Stimulated activated CD8-positive, alpha-beta memory T cell treated with anti-CD3 and anti-CD28 coated beads, Interleukin-15, amount 100 ng/mL, for 24 hours (primary cell): ENCODE results near the gene C2orf76.

ENCODE experiments used
- DNase-seq: peaks from one replicate; pipeline ENCODE4 v3.0.0-alpha.2; 2020; ENCODE audit warnings: low read depth

Gene C2orf76

GRCh38 chr2:119337749-119338148, 28.9 kb downstream of the C2orf76 start:
- DNase-seq, result no peak

DNA sequence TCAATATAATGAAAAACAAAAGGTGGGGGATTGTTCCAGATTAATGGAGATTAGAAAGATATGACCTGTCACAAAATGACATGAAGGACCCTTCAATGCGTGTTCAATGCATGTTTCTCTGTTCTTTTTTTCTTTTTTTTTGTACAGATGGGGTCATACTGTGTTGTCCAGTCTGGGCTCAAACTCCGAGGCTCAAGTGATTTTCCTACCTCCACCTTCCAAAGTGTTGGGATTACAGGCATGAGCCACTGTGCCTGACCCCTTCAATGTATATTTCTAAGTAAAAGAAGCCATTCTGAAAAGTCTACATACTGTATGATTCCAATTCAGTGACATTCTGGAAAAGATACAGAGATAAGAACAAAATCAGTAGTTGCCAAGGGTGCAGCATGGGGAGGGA, 32.8 kb downstream of the C2orf76 start:
- DNase-seq, result no peak

GRCh38 chr2:119333360-119333759, 33.3 kb downstream of the C2orf76 start:
- no peak for DNase-seq

DNA sequence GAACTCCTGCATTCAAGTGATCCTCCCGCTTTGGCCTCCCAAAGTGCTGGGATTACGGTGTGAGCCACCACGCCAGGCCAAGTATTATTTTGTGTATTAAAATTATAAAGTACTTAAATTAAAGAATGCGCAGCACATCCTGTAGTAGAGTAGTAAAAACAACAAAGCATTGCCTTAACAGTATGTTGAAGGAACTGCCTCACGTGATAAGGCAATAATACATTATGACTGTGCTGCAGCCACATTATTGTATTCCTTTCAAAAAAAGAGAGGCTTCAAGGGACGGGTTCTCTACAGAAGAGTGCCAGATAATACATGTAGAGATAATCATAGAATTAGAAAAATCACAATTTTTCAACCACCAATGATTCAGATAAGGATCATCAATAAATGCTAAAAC, 33.7 kb downstream of the C2orf76 start:
- DNase-seq, result no peak

GRCh38 chr2:119327431-119327830, 39.2 kb downstream of the C2orf76 start:
- no peak for DNase-seq

DNA sequence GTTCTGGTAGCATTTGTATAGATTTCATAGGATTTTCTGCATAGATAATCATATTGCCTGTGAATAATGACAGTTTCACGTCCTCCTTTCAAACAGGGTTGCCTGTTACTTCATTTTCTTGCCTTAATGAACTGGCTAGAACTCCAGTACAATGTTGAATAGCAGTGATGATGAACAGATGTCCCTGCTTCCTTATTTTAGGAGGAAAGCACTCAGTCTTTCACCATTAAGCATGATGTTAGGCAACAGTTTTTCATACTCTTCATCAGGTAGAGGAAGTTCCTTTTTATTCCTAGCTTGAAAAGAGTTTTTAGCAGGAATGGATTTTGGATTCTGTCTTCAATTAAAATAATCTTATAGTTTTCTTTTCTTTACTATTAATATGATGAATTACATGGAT, 39.7 kb downstream of the C2orf76 start:
- no peak for DNase-seq

DNA sequence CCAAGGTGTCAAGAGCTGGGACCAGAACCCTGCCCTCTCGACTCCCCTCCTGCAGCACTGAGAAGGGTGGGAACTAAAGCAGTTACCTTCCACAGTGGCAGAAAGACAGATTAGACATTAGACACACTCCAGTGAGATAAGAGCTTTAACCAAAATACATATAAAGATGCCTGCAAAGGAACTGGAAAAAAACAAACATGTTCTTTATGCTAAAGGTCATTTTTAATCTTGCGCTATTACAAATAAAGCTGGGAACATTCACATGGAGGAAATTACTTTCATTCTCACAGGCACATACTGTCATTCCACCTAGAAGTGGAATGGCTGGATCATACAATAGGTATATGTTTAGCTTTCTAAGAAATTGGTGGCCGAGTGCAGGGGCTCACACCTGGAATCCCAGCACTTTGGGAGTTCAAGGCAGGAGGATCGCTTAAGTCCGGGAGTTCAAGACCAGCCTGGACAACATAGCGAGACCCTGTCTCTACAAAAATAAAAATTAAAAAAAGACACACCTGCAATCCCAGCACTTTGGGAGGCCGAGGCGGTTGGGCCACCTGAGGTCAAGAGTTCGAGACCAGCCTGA, 41.9 kb downstream of the C2orf76 start:
- DNase-seq, result no peak

GRCh38 chr2:119323459-119323858, 43.2 kb downstream of the C2orf76 start:
- DNase-seq, result no peak

- DNase-seq, result no peak
These were observed 47.0 kb downstream of the C2orf76 start for GRCh38 chr2:119319593-119319992.

DNA sequence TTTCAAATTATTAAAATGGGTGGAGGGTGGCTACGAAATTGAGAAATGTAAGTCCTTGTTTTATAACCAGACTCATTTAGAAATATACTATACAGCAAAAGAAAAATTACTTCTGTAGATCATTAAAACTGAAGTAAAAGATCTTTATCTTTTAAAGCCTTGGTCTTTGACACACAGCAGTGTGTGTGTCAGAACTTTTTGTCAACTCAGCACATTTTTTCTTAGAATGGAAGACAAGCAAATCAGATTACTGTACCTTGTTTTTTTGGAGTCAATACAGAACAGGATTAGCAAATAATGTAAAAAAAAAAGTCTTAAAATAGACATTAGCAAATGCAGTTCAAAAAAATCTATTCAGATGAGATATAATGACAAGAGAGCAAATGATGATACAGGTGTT, 49.1 kb downstream of the C2orf76 start:
- no peak for DNase-seq

DNA sequence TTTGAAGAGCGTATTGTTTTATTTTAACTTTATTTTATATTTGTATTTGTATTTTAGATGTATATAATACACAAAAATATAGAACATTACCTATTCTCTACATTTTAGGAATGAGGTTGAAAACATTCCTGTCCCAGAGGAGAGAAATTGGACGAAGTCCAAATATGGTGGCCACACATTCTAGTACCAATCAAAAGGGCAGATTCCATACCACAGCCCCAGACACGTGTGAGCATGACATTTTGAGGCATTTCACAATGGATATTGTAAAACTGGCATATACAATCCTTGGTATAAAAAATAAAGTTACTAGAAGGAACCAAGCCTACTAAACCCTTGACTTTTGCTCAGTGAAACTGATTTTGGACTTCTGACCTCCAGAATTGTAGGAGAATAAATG, 50.6 kb downstream of the C2orf76 start:
- DNase-seq, result no peak

DNA sequence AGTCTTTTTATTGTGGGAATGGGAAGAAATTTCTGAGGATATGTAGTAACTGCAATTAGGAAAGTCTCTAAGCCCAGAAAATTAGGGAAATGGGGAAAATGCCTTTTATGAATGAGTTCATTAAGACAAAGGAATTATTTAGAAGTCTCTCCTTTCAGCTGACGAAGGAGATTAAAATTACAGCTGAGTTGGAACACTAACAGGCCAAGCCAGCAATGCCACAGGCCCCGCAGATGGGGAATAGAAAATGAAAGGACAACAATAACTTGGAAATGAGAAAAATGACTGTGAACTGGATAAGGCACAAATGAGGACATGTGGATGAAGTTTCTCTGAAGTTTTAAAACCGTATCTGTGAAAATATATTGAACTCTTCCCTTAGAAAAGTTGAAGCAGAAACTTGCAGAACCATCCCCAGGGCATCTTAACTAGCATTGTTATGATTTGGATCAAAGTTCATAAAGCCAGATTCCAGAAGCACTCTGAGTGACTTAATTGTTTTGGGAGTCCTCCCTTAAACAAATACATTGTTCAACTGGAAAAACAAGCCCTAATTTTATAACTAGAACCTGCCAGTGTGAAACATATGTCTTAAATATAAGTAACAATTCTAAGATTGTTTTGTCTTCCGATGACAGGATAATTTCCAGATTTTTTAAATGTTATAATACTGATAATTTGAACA, 51.3 kb downstream of the C2orf76 start:
- no peak for DNase-seq

- DNase-seq, result no peak
These were observed 54.8 kb downstream of the C2orf76 start for GRCh38 chr2:119311831-119312230.

GRCh38 chr2:119311371-119311770, 55.3 kb downstream of the C2orf76 start:
- DNase-seq, result no peak

- DNase-seq, result no peak
These were observed 57.8 kb downstream of the C2orf76 start for GRCh38 chr2:119308793-119309330.

- no peak for DNase-seq
These were observed 59.1 kb downstream of the C2orf76 start for GRCh38 chr2:119307419-119308140.

- DNase-seq, result no peak
These were observed 60.4 kb downstream of the C2orf76 start for GRCh38 chr2:119306196-119306590.

DNA sequence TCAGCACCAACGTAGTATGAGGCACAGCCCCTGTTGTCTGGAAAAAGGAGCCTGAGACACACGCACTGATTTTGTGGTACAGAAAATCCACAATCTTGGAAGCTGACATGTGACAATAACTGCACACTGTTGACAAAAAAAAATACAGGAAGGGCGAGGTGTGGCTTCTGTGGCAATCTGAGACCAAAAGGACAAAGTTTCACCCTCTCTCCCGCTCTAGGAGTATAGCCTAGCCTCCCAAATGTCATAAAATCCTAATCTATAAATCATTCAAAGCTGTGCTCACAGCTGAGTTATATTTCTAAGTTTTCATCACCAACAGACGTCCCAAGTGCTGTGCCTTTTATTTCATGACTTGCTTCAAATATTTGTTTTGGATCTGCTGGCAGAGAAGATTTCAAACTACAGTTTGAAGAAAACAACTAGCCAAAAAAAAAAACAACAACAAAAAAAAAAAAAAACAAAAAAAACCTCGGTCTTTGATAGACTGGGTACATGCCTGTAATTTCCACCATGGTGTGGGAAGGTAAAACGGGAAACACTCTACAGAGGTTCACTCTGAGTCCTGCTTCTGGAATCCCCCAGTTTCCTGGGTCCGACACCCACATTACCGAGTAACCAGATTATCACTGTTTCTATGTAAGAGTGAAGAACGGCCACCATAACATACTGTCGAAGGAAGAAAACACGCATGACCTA, 61.0 kb downstream of the C2orf76 start:
- no peak for DNase-seq

GRCh38 chr2:119304847-119305246, 61.8 kb downstream of the C2orf76 start:
- no peak for DNase-seq

DNA sequence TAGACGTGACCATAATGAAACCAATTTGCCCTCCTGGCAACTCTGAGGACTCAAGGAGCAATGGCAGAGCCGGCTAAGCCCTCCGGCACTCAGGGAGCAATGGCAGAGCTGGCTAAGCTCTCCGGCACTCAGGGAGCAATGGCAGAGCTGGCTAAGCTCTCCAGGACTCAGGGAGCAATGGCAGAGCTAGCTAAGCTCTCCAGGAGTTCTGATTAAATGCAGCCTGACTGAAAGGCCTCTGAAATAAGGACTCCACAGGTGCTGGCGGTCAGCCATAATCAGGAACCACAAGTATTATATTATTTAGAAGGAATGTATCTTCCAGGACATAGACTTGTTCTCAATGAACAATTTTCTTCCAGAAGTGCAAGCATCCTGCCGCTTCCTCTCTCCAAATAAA, 65.2 kb downstream of the C2orf76 start:
- no peak for DNase-seq

DNA sequence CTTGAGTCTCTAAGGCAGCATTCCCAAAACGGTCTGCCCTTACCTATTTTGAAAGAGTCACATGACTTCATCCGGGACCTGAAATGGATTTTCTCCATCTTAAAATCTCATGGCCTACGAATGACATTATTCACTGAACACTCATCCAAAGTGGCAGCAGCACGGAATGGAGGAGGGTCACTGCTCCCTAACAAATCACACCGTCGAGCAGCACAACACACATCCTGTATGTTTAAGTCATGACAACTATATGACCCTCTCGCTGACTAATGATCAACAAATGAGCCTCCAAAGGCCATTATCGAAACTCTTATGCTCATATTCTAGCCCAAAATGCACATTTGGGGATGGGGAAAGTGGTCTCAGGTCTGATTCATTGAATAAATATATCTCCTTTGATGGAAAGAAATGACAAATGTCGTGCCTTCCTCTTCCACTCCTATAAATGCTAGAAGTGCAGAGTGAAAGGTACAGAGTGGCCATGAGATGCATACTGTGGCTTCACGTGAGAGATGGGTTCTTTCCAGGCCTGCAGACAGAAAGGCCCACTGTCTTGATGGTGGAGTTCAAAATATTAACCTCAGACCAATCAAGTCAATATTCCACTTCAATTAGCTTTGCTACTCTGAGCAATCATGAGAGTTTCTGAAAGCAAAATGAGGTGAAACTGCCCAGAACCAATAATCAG, 70.8 kb downstream of the C2orf76 start:
- no peak for DNase-seq

DNA sequence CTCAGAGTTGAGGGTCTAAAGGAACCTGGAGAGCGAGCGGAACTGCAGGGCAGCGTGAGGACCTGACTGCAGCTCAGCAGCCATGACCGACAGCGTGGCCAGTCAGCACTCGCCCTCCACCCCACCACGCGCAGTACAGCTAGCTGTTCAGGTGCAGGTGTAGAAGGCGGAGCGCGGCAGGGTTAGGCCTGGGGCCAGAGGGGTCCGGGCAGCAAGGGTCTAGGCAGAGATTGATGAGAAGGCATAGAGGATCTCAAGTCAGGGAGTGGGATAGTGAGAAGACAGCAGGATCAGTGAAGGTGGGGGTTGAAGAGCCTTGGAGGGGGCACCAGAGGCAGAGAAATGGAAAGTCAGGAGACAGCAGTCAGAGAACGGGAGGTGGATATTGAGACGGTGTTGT, 72.0 kb downstream of the C2orf76 start:
- no peak for DNase-seq
